Fibroblast of peridontal ligament (primary cell): ENCODE results near the gene TCHHL1.
A peak's percentile ranks its signal among the peaks of the same experiment; 100 is the strongest.
"Not testable (repeated sequence)": the region's sequence is repeated elsewhere in the genome, so short reads cannot be mapped to it uniquely, and the experiment has no call there.

Source experiments
- DNase-seq: peaks from one replicate; pipeline ENCODE4 v3.0.0-alpha.2; 2010; ENCODE audit errors: extremely low read depth

Gene TCHHL1

GRCh38 chr1:152086760-152087159, 2.1 kb downstream of the TCHHL1 start:
- DNase-seq: no peak

GRCh38 chr1:152084853-152085252, 4.0 kb downstream of the TCHHL1 start:
- DNase-seq: no peak

GRCh38 chr1:152081026-152081425, 7.8 kb downstream of the TCHHL1 start:
- DNase-seq: not testable (repeated sequence)

DNA sequence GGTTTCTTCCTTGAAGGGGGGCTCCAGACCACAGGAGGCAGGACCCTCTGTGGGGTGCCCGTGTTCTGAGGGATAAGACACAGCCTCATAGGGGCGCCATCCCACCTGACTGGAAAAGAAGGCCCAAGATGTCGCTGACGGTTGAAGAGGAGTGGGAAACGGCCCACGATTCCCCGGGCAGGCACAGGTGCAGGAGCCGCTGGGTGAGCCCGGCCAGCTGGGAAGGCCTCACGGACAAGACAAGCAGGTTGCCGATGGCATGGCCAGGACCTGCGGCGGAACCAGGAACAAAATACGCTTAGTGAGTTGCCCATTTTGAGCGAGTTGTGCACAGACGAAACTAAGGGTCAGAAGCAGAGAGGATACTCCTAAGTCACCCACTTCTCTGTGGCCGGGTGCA, 8.4 kb downstream of the TCHHL1 start:
- DNase-seq: not testable (repeated sequence)

DNA sequence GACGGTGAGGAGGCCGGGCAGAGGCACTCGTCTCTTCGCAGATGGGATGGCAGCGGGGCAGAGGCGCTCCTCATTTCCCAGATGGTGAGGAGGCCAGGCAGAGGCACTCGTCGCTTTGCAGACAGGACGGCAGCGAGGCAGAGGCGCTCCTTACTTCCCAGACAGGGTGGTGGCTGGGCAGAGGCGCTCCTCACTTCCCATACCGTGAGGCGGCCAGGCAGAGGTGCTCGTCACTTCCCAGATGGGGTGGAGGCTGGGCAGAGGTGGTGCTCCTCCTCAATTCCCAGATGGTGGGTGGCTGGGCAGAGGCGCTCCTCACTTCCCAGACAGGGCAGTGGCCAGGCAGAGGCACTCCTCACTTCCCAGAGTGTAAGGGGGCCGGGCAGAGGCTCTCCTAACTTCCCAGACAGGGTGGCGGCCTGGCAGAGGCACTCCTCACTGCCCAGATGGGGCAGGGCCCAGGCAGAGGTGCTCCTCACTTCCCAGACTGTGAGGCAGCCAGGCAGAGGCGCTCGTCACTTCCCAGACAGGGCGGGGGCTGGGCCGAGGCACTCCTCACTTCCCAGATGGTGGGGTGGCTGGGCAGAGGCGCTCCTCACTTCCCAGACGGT, 9.9 kb downstream of the TCHHL1 start:
- DNase-seq: no peak

DNA sequence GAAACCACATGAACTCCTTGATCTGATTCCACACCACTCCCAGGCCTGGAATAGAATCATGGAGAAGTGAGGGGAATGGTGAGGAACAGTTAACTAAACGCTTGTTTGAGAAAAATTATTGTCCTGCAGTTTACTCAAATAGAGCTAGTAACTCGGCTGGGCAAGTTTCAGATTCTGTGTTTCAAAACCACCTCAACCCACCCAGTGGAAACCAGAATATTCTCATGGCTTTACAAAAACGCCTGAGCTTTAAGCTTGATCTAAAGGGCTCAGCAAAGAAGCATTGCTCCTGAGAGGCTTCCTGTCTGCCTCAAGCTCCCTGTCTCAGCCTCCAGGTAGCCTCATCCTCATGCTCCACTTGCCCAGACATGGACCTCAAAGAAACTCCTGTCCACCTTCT, 16.6 kb downstream of the TCHHL1 start:
- DNase-seq: no peak

DNA sequence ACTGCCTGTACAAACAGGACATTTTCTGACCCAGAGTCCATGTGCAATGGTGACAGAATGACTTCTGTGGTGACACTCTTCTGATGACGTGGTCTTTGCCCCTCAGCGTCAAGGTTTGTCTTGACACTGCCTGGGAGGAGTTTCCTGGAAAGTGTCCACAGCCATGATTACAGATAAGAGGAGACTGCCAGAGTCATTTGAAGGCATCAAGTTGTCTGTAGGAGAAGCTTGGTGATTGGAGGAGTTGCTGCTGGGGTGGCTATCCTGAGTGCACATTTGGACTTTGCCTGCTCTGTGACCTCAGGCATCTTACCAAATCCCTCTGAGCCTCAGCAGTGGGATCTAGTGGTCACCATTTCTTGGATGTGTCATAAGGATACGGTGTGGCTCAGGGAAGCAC, 17.7 kb downstream of the TCHHL1 start:
- no peak for DNase-seq

DNA sequence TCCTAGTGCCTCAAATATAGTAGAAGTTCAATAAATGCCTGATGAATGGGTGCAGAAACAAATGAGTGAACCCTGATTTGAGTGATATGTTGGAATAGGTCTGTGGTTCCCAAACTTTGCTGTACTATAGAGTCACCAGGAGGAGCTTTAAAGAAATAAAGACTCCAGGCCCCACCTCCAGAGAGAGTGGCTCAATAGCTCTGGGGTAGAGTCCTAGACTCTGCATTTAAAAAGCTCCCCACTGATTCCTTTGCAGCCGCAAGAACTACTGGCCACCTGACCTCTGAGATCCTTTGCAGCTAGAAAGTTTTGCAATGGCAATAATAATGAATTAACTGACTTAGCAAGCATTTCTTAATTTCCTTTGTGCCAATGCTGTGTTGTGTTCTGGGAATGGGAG, 20.9 kb downstream of the TCHHL1 start:
- no peak for DNase-seq

DNA sequence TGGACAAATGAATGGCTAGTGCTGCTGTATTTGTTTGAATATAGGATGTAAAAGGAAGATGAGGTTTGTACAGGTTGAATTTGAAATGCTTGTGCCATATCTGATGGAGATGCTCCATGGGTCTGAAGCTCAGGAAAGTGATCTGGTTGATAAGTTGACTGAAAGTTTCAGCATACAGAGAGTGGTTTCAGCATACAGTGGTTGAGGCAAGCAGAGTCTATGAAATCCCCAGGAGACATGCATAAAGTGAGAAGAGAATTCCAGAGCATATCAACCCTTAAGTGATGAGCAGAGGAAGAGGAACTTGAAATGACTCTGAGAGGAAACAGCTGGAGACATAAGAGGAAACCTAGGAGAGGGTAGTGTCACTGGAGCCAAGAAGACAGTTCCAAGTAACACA, 21.7 kb downstream of the TCHHL1 start:
- DNase-seq: no peak

DNA sequence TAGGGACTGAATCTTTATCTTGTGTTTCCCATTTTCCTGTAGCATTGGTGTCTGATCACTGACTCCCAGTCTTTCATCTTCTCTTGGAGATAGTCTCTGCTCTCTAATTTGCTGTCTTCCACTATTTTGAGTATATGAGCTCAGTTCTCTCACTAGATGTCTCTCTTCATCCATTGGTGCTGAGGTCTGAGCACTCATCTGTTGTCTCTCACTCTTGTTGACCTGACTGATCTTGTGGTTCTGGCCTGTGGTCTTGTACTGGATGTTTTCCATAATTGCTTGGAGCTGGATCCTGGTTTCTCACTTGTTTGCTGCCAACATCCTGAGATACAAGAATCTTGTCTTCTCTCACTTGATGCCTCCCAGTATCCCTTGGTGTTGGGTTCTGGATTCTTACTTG, 26.9 kb downstream of the TCHHL1 start:
- DNase-seq: no peak

DNA sequence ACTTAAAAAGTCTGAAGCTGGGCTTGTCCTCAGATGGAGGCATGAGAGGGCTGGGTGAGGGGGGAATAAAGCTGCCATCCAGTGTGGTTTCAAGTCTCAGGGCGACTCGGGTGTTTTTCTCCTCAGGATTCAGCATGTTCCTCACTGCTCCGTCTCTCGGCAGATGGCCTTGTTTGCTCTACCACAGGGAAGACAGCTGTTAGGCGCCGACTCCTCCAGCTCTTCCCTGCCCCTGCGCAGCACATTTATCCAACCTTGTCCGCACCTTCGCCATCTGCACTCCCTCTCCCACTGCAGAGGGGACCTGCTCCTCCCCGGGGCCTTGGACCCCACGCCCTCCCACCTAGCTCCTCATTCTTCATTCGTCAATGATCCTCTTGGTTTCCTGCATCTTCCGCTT, 35.5 kb downstream of the TCHHL1 start:
- no peak for DNase-seq

- peak; percentile 81 for DNase-seq
Observed at GRCh38 chr1:152052606-152053005, 36.3 kb downstream of the TCHHL1 start.

DNA sequence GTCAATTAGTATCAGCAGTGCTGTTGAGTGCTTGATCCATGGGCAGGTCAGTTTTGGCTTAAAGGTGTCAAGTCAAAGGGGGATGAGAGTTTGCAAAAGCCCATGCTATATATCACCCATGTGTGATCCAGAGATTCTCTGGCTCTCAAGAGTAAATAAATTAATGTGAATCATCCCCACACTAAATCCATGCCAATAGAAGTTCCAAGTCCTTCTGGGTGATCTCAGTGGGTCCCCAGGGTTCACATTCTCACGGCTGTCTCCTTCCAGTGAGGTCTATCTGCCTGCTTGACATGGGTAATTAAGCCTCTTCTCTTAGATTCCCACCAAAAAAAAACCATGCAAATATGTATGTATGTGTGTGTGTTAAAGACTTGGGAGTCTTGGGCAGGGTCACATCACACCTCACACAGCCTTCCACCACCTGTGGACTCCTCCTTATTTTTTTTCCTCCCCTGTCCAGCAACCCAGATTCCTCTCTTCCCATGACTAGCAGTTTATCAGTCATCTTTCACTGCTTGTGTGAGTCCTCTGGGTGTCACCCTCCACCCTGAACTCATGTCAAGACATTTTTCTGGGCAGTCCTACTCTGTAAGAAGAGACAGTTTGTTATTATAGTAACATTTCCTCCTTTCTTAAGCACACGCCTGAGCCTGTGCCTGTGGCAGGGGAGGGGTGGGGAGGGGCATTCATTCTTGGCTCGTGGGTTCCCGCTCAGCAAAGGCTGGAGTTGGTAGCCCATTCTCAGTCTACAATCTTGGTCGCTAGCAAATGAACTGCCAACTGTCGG, 37.8 kb downstream of the TCHHL1 start:
- peak; percentile 30 for DNase-seq

DNA sequence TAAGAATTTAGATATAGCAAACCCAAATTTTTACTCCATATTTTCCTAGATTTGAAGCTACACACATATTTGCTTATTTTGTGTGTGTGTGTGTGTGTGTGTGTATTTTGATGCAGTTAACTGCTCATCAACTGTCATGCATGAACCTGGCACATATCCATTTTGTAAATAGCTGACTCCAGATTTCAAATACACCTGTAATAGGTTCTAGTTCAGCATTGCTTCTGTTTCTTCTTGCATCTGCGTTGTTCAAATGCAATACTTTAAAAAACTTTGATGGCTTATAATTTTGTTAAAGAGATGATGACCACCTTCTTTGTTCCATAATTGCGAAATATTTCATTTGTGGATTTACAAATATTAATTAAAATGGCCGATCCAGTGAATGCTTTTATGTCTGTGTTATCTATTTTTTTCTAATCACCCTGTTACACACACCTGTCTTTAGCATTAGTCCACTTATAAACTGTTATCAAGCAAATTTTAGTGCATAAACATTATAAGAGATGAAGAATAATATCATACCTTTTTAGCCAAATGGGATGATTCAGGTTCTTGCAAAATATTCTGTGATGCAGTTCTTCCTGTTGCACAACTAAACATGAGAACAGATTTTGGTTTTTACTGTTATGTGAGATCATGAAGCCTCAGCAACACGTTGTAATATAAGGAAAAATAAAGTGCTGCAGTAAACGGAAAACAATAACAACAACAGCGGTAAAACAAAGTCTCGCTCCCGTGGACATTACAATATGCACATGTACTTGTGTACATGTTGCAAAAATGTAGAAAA, 39.4 kb downstream of the TCHHL1 start:
- DNase-seq: peak; percentile 79

DNA sequence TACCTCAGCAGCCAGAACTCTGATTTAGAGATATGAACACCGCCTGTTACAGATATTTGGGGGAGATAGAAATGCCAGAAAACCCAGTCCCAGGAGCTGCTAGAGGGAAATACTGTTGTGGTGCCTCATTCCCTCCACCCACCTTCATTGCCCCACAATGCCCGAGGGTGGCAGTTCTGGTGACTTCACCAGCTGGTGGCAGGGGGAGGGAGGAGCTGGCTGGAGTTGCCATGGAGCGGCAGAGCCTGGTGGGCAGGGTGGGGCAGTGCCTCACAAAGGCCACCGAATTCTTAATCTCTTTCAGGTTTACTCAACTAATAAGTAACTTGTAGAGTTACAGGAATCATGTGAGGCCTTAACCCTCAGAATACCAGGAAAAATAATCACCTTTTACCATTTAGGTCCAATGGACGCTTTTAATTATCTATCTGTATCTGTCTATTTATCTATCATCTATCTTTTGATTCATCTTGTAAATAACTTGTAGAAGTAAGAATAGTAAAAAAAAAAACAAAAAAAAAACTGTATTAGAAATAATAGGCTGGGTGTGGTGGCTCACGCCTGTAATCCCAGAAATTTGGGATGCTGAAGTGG, 40.4 kb downstream of the TCHHL1 start:
- no peak for DNase-seq

DNA sequence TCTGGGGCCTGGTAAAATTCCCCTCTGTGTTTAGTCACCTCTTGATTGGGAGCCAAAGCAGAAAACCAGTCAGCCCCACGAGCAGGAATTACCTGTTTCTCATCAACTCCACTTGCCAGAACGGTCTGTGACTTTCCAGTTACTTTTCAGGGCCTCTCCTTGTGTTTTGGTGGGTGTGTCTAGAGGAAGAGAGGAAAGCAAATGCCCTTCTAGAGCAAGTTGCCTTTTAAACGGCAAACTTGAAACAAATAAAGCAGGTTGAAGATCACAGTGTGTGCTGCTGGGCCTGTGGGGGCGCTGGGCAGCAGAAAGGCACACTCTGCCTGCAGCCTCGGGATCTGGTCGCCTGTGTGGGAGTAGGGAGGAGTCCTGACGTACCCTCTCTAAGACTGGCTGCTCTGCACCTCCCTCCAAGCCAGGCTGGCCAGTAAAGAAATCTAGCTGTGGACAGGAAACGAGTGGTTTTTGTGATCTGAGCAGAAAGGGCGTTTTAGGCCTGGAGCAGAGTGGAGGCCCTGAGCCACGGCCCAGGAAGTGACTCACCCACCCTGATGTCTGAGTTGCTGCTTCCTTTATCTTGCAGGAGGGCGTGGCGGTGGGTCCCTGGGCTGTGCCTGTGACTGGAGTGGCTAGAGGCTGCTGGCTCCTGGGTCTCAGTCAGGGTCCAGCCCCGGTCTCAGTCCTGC, 41.0 kb downstream of the TCHHL1 start:
- DNase-seq: peak; percentile 99

GRCh38 chr1:152047413-152047729, 41.5 kb downstream of the TCHHL1 start:
- no peak for DNase-seq

DNA sequence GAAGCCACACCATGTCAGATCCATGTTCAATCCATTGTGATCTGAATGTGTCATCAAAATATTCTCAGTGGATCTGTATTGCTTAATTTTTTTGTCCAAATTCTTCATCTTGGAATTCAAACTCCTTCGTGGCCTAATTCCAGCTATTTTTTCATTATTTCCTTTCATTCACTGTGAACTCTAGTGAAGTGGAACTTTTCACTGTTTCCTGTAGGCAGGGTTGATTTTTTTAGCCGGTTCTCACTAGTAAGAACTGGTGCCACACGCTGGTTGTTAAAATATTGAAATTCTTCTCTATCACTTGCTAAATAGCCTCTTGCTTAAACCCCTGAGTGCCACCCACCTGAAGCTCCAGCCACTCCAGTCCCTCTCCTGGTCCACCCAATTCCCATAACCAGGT, 44.5 kb downstream of the TCHHL1 start:
- no peak for DNase-seq

DNA sequence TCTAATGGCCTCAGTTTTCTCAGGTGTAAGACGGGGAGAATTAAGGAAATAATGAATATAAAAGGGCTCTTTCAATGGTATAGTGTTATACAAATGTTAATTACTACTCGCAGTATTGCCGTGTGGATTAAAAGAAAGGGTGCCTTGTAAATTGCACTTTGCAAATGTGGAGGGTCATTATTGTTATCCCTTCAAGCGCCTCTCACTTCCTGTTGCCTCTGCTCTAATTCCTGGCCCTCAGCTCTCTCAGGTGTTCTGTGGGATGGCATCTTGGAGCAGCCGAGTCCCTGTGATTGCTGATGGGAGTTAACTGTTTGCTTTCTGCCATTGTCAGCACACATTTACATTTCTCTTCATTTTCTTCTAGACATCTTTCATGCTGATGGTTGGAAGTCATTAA, 45.0 kb downstream of the TCHHL1 start:
- no peak for DNase-seq

GRCh38 chr1:152042030-152042429, 46.8 kb downstream of the TCHHL1 start:
- no peak for DNase-seq

GRCh38 chr1:152039886-152040285, 49.0 kb downstream of the TCHHL1 start:
- no peak for DNase-seq

DNA sequence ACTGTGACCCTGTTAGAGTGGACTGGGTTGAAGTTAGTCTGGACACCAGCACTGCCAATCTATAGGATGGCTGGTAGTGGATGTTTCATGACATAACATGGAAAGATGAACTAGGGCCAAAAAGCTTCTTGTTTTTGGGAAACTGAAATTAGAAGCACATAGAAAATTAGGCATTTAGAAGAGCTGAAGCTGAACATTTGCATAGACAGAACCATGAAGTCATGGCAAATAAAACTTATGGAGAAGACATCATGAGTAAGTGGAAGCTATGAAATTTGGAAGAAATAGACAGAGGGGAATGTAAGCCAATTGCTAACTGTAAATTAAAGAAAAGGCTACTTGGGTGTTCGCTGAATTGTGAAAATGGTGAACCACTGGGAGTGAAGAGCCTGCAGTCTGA, 49.4 kb downstream of the TCHHL1 start:
- DNase-seq: no peak
